ENCODE results near the gene RPL19. TPM values are rescaled to one million over a fixed set of nuclear protein-coding genes. Genes with fewer than 3 reads are reported as not detected.
"Not testable (repeated sequence)": the region's sequence is repeated elsewhere in the genome, so short reads cannot be mapped to it uniquely, and the experiment has no call there.

The RPL19 gene
- total RNA-seq, 2 donors from 2014 or later, result 1,534 to 2,029 TPM

- no peaks in the 10 kb centered on the region for H3K4me1 ChIP-seq
- no peak for TF ChIP-seq CTCF (IDR thresholded peaks at IDR 0.05)
- no peak for TF ChIP-seq POLR2A (IDR thresholded peaks at IDR 0.05)
- no peaks in the 10 kb centered on the region for H3K9me3 ChIP-seq
- ATAC-seq (no peak), DNase-seq (no peak)
- H3K27me3 ChIP-seq, result peaks cover 0 to 4% of the 10 kb centered on the region in 2 donors
- intact Hi-C loops (cut with DNase I), result no loop called here
- H3K36me3 ChIP-seq (replicated peaks in 1 of 2; ENCODE audit: insufficient read depth in 1 of 2, low read depth in 2 of 2), result no peaks in the 10 kb centered on the region
- WGBS, 2 donors, result 29 to 63% methylated on average over 4 to 8 of the region's 8 CpGs
- no peak overlapping the region for H3K4me3 ChIP-seq
- no peak overlapping the region for H3K27ac ChIP-seq
These were observed 43.1 kb downstream of the RPL19 start for GRCh38 chr17:39243155-39243554.

GRCh38 chr17:39244016-39244599 lies 44.0 kb downstream of the RPL19 start:
- DNase-seq (no peak), ATAC-seq (no peak)
- Histone ChIP-seq H3K27ac (no peak overlapping the region), H3K9me3 (no peaks in the 10 kb centered on the region), H3K36me3 (replicated peaks in 1 of 2; ENCODE audit: insufficient read depth in 1 of 2, low read depth in 2 of 2) (no peaks in the 10 kb centered on the region), H3K4me3 (no peak overlapping the region), H3K4me1 (no peaks in the 10 kb centered on the region), H3K27me3 (peaks cover 0 to 4% of the 10 kb centered on the region in 2 donors)
- 34 to 37% methylated on average over 6 to 11 of the region's 11 CpGs for WGBS, 2 donors
- intact Hi-C loops (cut with DNase I), result no loop called here
- no peak for TF ChIP-seq POLR2A (IDR thresholded peaks at IDR 0.05)
- no peak for TF ChIP-seq CTCF (IDR thresholded peaks at IDR 0.05)

- ATAC-seq, result peak; percentile 87
- 40 to 44% methylated on average over 6 of the region's 6 CpGs for WGBS, 2 donors
- H3K36me3 ChIP-seq (replicated peaks in 1 of 2; ENCODE audit: insufficient read depth in 1 of 2, low read depth in 2 of 2), result no peaks in the 10 kb centered on the region
- peaks cover 0 to 4% of the 10 kb centered on the region in 2 donors for H3K27me3 ChIP-seq
- H3K27ac ChIP-seq, result no peak overlapping the region
- no peak overlapping the region for H3K4me3 ChIP-seq
- intact Hi-C loops (cut with DNase I), result no loop called here
- peak; percentile 86 to 92 (median 88) for DNase-seq
- TF ChIP-seq CTCF (IDR thresholded peaks at IDR 0.05), result peak; percentile 79 to 94 (median 89)
- TF ChIP-seq POLR2A (IDR thresholded peaks at IDR 0.05), result no peak
- H3K4me1 ChIP-seq, result no peaks in the 10 kb centered on the region
- H3K9me3 ChIP-seq, result no peaks in the 10 kb centered on the region
These were observed 44.8 kb downstream of the RPL19 start for GRCh38 chr17:39244600-39245570.

GRCh38 chr17:39246274-39246673 lies 46.2 kb downstream of the RPL19 start:
- H3K4me1 ChIP-seq, result no peaks in the 10 kb centered on the region

GRCh38 chr17:39250076-39250475 lies 50.0 kb downstream of the RPL19 start:
- WGBS, 2 donors, result 95 to 96% methylated on average over 12 of the region's 12 CpGs
- ATAC-seq; DNase-seq; H3K27ac ChIP-seq; H3K4me1 ChIP-seq; H3K27me3 ChIP-seq; intact Hi-C loops (cut with DNase I); H3K9me3 ChIP-seq; H3K36me3 ChIP-seq (replicated peaks in 1 of 2; ENCODE audit: insufficient read depth in 1 of 2, low read depth in 2 of 2); H3K4me3 ChIP-seq: not testable (repeated sequence)

More at GRCh38 chr17:39246274-39246673, 46.2 kb downstream of the RPL19 start:
- H3K27ac ChIP-seq, result no peak overlapping the region
- no peak for TF ChIP-seq POLR2A (IDR thresholded peaks at IDR 0.05)
- no peak for TF ChIP-seq CTCF (IDR thresholded peaks at IDR 0.05)
- no peaks in the 10 kb centered on the region for H3K9me3 ChIP-seq
- H3K4me3 ChIP-seq, result no peak overlapping the region
- DNase-seq (no peak), ATAC-seq (no peak)
- intact Hi-C loops (cut with DNase I), result no loop called here
- H3K27me3 ChIP-seq, result peaks cover 0 to 4% of the 10 kb centered on the region in 2 donors
- WGBS, 2 donors, result 37 to 39% methylated on average over 2 to 3 of the region's 3 CpGs
- no peaks in the 10 kb centered on the region for H3K36me3 ChIP-seq (replicated peaks in 1 of 2; ENCODE audit: insufficient read depth in 1 of 2, low read depth in 2 of 2)

Measured in body of pancreas (tissue), 4 donors.